OCI-LY1 (cell line): ENCODE data around the gene RNF207.

Experiments
- CTCF ChIP-seq: fragments of 200-600 bp; sonication (generic), shearing (Covaris generic); IDR thresholded peaks from 2 replicates; pipeline ENCODE4 v1.5.1; 2017; ENCODE audit warnings: mild to moderate bottlenecking, antibody characterized with exemption, low read length, moderate library complexity, mixed read lengths
- EZH2 ChIP-seq: fragments of 200-600 bp; sonication (generic), shearing (Covaris generic); IDR thresholded peaks from 2 replicates; pipeline ENCODE4 v1.8.0; 2017; ENCODE audit warnings: borderline replicate concordance, mixed run types, mild to moderate bottlenecking, antibody characterized with exemption, low read length, moderate library complexity, mixed read lengths

GRCh38 chr1:6249739-6250689 lies 44.1 kb downstream of the RNF207 start:
- TF ChIP-seq CTCF: no peak
- no peak for TF ChIP-seq EZH2
